HEK293 (cell line): ENCODE data around the gene HOXB8.

Experiments used
- CTCF ChIA-PET: fragments of 350-600 bp; formaldehyde crosslinking; extraction: SDS; loops from one replicate; lab custom pipeline; 2021; ENCODE audit warnings: antibody characterized with exemption; lab: Yijun Ruan, JAX
- POLR2A ChIA-PET: fragments of 300-600 bp; formaldehyde crosslinking; extraction: SDS; loops from one replicate; lab custom pipeline; 2020; ENCODE audit warnings: antibody characterized with exemption, inconsistent platforms; lab: Yijun Ruan, JAX
- H3K27ac ChIP-seq: fragments of 200-500 bp; sonication (Bioruptor generic); 2 replicates; pipeline ENCODE4 v1.5.1; 2014; ENCODE audit warnings: low read depth, low read length, control low read depth, inconsistent platforms; ENCODE audit errors: extremely low read depth
- H3K36me3 ChIP-seq, 2 experiments: fragments of 200-500 bp in 1 of 2; sonication (Bioruptor generic) in 1 of 2; 1 replicate in 1 of 2; 2 replicates in 1 of 2; pipeline ENCODE4 v1.5.1; 2014 to 2017; ENCODE audit warnings: inconsistent platforms in 2 of 2, low read length in 2 of 2; ENCODE audit not compliant: control insufficient read depth in 2 of 2, insufficient read depth in 1 of 2
- H3K4me1 ChIP-seq: fragments of 200-500 bp; sonication (Bioruptor generic); 2 replicates; pipeline ENCODE4 v1.5.1; 2014; ENCODE audit warnings: mild to moderate bottlenecking, low read length, inconsistent platforms; ENCODE audit not compliant: control insufficient read depth, insufficient read depth
- H3K4me3 ChIP-seq: 2 replicates; pipeline ENCODE4 v1.5.1; 2011; ENCODE audit warnings: low read depth, mild to moderate bottlenecking, control low read depth, low read length, moderate library complexity
- H3K9me3 ChIP-seq: fragments of 200-500 bp; sonication (Bioruptor generic); 2 replicates; pipeline ENCODE4 v1.5.1; 2014; ENCODE audit warnings: low read depth, low read length, inconsistent platforms; ENCODE audit not compliant: control insufficient read depth, insufficient read depth
- GLI2 ChIP-seq: fragments of 450-650 bp; formaldehyde crosslinking; IDR thresholded peaks from 2 replicates; pipeline ENCODE4; 2017; ENCODE audit warnings: missing biosample characterization, missing genetic modification characterization, low read depth, borderline replicate concordance
- GLIS1 ChIP-seq: fragments of 450-650 bp; formaldehyde crosslinking; IDR thresholded peaks from 2 replicates; pipeline ENCODE4 v1.5.1; 2016; ENCODE audit warnings: missing biosample characterization, missing genetic modification characterization
- HOXD13 ChIP-seq: sonication (generic); formaldehyde crosslinking; IDR thresholded peaks from 2 replicates; pipeline ENCODE4 v1.8.0; 2022; ENCODE audit warnings: missing genetic modification reagents, borderline replicate concordance
- INSM2 ChIP-seq: fragments of 450-650 bp; formaldehyde crosslinking; IDR thresholded peaks from 2 replicates; pipeline ENCODE4 v1.5.1; 2016; ENCODE audit warnings: missing biosample characterization, missing genetic modification characterization
- MEIS1 ChIP-seq: sonication (generic); formaldehyde crosslinking; IDR thresholded peaks from 2 replicates; pipeline ENCODE4 v1.8.1; 2022; ENCODE audit warnings: missing genetic modification reagents, mild to moderate bottlenecking, borderline replicate concordance
- MYNN ChIP-seq: fragments of 450-650 bp; formaldehyde crosslinking; IDR thresholded peaks from 2 replicates; pipeline ENCODE4 v1.5.1; 2016; ENCODE audit warnings: missing biosample characterization, missing genetic modification characterization, borderline replicate concordance
- SP2 ChIP-seq: fragments of 450-650 bp; formaldehyde crosslinking; IDR thresholded peaks from 2 replicates; pipeline ENCODE4 v1.5.1; 2016; ENCODE audit warnings: missing biosample characterization, missing genetic modification characterization
- SP7 ChIP-seq: fragments of 450-650 bp; formaldehyde crosslinking; IDR thresholded peaks from 2 replicates; pipeline ENCODE4 v1.5.1; 2016; ENCODE audit warnings: missing biosample characterization, missing genetic modification characterization
- WT1 ChIP-seq: fragments of 450-650 bp; formaldehyde crosslinking; IDR thresholded peaks from 2 replicates; pipeline ENCODE4 v1.5.1; 2016; ENCODE audit warnings: missing biosample characterization, missing genetic modification characterization
- ZBTB17 ChIP-seq: fragments of 450-650 bp; formaldehyde crosslinking; IDR thresholded peaks from 2 replicates; pipeline ENCODE4 v1.5.1; 2016; ENCODE audit warnings: missing biosample characterization, missing genetic modification characterization
- ZNF121 ChIP-seq: fragments of 450-650 bp; formaldehyde crosslinking; IDR thresholded peaks from 2 replicates; pipeline ENCODE4 v1.5.1; 2016; ENCODE audit warnings: missing biosample characterization, missing genetic modification characterization
- ZNF202 ChIP-seq: fragments of 450-650 bp; formaldehyde crosslinking; IDR thresholded peaks from 2 replicates; pipeline ENCODE4 v1.5.1; 2016; ENCODE audit warnings: missing biosample characterization, missing genetic modification characterization, borderline replicate concordance
- ZNF24 ChIP-seq: fragments of 450-650 bp; formaldehyde crosslinking; IDR thresholded peaks from 2 replicates; pipeline ENCODE4 v1.5.1; 2016; ENCODE audit warnings: missing biosample characterization, missing genetic modification characterization
- ZNF354C ChIP-seq: fragments of 450-650 bp; formaldehyde crosslinking; IDR thresholded peaks from 2 replicates; pipeline ENCODE4 v1.5.1; 2016; ENCODE audit warnings: missing biosample characterization, missing genetic modification characterization, low read depth, borderline replicate concordance
- ZNF501 ChIP-seq: fragments of 450-650 bp; formaldehyde crosslinking; IDR thresholded peaks from 2 replicates; pipeline ENCODE4 v1.5.1; 2016; ENCODE audit warnings: missing biosample characterization, missing genetic modification characterization
- ZNF548 ChIP-seq: fragments of 450-650 bp; formaldehyde crosslinking; IDR thresholded peaks from 2 replicates; pipeline ENCODE4 v1.5.1; 2016; ENCODE audit warnings: missing biosample characterization, missing genetic modification characterization
- ZNF610 ChIP-seq: fragments of 450-650 bp; formaldehyde crosslinking; IDR thresholded peaks from 2 replicates; pipeline ENCODE4 v1.5.1; 2016; ENCODE audit warnings: missing biosample characterization, missing genetic modification characterization, borderline replicate concordance
- ZNF645 ChIP-seq: fragments of 450-650 bp; formaldehyde crosslinking; IDR thresholded peaks from 2 replicates; pipeline ENCODE4; 2016; ENCODE audit warnings: missing biosample characterization, missing genetic modification characterization
- ZNF768 ChIP-seq: fragments of 450-650 bp; formaldehyde crosslinking; IDR thresholded peaks from 2 replicates; pipeline ENCODE4 v1.5.1; 2018; ENCODE audit warnings: missing biosample characterization, mild to moderate bottlenecking, missing genetic modification characterization
- ZNF791 ChIP-seq: fragments of 450-650 bp; formaldehyde crosslinking; IDR thresholded peaks from 2 replicates; pipeline ENCODE4 v1.5.1; 2016; ENCODE audit warnings: missing biosample characterization, missing genetic modification characterization
- ZSCAN30 ChIP-seq: fragments of 450-650 bp; IDR thresholded peaks from 2 replicates; pipeline ENCODE4 v1.5.1; 2018; ENCODE audit warnings: missing biosample characterization, mild to moderate bottlenecking, missing genetic modification characterization, moderate library complexity
- ZSCAN4 ChIP-seq: fragments of 450-650 bp; formaldehyde crosslinking; IDR thresholded peaks from 2 replicates; pipeline ENCODE4 v1.5.1; 2017; ENCODE audit warnings: missing biosample characterization, missing genetic modification characterization
- TF ChIP-seq, protein P1 (sequence below): fragments of 450-650 bp; formaldehyde crosslinking; IDR thresholded peaks from 2 replicates; pipeline ENCODE4 v1.5.1; 2016; ENCODE audit warnings: missing biosample characterization, missing genetic modification characterization
- TF ChIP-seq, protein P2 (sequence below): fragments of 450-650 bp; formaldehyde crosslinking; IDR thresholded peaks from 2 replicates; pipeline ENCODE4 v1.5.1; 2016; ENCODE audit warnings: missing biosample characterization, missing genetic modification characterization
- TF ChIP-seq, protein P3 (sequence below): fragments of 450-650 bp; formaldehyde crosslinking; IDR thresholded peaks from 2 replicates; pipeline ENCODE4 v1.5.1; 2016; ENCODE audit warnings: missing biosample characterization, missing genetic modification characterization, low read depth

HOXB8 gene

DNA sequence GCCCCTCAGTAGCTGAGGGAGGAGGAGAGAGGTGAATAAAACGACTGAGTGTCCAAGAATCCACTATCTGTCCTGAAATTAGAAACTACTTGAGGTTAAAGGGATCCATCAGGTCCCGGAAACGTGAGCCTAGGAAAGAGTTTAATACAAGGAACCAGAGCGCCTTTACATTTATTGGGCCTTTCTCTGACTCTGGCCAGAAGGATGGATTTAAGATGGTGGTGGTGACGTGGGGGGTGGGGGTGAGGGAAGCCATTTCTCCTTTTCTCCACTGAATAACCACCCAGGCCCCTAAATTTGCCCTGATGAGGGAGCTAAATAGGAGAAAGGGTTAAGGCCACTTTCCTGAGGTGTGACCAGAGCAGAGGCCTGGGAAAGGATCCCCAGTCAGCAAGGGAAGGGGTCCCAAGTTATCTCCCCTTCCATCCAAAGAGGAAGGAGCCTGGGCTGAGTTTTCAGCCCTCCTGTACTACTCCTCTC lies 12.1 kb upstream of the HOXB8 start:
- Histone ChIP-seq H3K4me3 (peak overlapping the region; percentile 78), H3K27ac (peak overlapping the region; percentile 100)

DNA sequence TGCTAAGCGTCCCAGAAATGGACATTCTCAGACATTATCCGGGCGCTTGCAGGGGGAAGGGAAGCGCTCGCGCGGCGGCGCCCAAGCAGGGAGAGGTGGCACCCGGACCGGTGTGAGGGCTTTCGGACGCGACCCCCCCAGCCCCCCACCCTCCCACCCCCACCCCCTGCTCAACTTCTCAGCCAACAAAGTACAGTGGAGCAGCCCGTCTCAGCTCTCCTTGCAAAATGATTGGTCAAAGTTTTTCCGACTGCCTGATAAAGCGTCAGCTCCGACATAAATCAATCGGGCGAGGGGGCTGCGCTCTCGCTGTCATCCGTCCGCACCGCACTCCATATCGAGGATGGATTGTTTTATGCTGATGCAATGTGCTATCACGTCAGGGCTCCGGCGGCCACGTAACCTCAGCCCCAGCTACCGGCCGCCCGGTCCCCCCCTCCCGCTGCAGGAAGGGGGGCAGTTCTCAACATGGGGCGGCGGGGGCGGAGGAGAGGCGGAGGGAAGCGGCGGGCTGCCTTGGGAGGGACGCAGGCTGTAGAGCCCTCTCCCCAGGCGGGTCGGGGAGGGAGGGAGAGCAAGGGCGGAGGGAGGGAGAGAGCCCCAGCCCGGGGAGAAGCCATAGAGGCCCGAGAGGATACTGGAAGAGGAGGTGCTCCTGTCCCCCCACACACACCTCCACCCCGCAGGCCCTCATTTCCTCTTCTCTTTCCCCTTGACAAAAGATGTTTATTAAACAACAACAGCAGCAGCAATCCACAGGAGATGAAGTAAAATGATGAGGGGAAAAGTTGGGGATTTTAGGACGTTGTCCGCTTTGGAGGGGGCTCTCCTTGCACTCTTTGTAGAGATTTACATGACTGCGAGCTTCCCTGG lies 11.4 kb upstream of the HOXB8 start, which contains the start of gene HOXB9:
TSS of gene HOXB9 (minus strand) at position 114 of the 873 bp plus-strand sequence. CDS start at position 25, 89 bp downstream.
- ChIA-PET POLR2A (interaction anchor here (0.6 to 4.5 kb wide), 14 partner anchors 10 to 578 kb away, joined by 3 to 38 read pairs (median 5); partner anchors contain the start of genes NFE2L1 and SNX11), CTCF (interaction anchor here (0.5 to 5.0 kb wide), 11 partner anchors 10 to 412 kb away, joined by 3 to 37 read pairs (median 4); no protein-coding TSS in a partner anchor)
- TF ChIP-seq SP2 = peak; percentile 91
- no peak for TF ChIP-seq HOXD13
- no peak for TF ChIP-seq ZNF645
- TF ChIP-seq MEIS1 = peak; percentile 88
- TF ChIP-seq ZSCAN4 (tag by site-specific recombination) = no peak
- TF ChIP-seq ZSCAN30 (tag by site-specific recombination) = peak; percentile 97
- TF ChIP-seq GLI2 = no peak
- TF ChIP-seq ZNF202 (tag by site-specific recombination) = no peak
- peak; percentile 69 for TF ChIP-seq ZNF610 (tag by site-specific recombination)
- no peak for TF ChIP-seq ZNF768 (tag by site-specific recombination)
- TF ChIP-seq ZNF121 (tag by site-specific recombination) = no peak
- TF ChIP-seq ZNF24 = peak; percentile 91; the same call in 1 of the 2 replicates
- TF ChIP-seq, protein P1, sequence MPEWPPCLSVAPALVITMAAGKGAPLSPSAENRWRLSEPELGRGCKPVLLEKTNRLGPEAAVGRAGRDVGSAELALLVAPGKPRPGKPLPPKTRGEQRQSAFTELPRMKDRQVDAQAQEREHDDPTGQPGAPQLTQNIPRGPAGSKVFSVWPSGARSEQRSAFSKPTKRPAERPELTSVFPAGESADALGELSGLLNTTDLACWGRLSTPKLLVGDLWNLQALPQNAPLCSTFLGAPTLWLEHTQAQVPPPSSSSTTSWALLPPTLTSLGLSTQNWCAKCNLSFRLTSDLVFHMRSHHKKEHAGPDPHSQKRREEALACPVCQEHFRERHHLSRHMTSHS = 0 out of 2 replicates have a peak, but pooled peaks have one; percentile 58
- TF ChIP-seq GLIS1 (tag by site-specific recombination) = peak; percentile 95
- TF ChIP-seq WT1 = peak; percentile 93
- peak; percentile 70; the same call in 1 of the 2 replicates for TF ChIP-seq INSM2 (tag by site-specific recombination)
- TF ChIP-seq ZNF354C (tag by site-specific recombination) = no peak
- no peak for TF ChIP-seq ZNF548 (tag by site-specific recombination)
- no peak for TF ChIP-seq ZNF791 (tag by site-specific recombination)
- TF ChIP-seq SP7 (tag by site-specific recombination) = peak; percentile 97
- TF ChIP-seq, protein P2, sequence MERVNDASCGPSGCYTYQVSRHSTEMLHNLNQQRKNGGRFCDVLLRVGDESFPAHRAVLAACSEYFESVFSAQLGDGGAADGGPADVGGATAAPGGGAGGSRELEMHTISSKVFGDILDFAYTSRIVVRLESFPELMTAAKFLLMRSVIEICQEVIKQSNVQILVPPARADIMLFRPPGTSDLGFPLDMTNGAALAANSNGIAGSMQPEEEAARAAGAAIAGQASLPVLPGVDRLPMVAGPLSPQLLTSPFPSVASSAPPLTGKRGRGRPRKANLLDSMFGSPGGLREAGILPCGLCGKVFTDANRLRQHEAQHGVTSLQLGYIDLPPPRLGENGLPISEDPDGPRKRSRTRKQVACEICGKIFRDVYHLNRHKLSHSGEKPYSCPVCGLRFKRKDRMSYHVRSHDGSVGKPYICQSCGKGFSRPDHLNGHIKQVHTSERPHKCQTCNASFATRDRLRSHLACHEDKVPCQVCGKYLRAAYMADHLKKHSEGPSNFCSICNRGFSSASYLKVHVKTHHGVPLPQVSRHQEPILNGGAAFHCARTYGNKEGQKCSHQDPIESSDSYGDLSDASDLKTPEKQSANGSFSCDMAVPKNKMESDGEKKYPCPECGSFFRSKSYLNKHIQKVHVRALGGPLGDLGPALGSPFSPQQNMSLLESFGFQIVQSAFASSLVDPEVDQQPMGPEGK (tag by site-specific recombination) = peak; percentile 100

More for the DNA sequence above, 12.1 kb upstream of the HOXB8 start:
- H3K9me3 ChIP-seq = no peaks in the 10 kb centered on the region
- peaks cover 0 to 33% of the 10 kb centered on the region in 2 experiments; a peak in 1 of 3 replicates for H3K36me3 ChIP-seq
- CTCF ChIA-PET = interaction anchor here (0.5 to 5.0 kb wide), 4 partner anchors 9 to 413 kb away, joined by 4 to 37 read pairs (median 4); no protein-coding TSS in a partner anchor
- peaks cover 12% of the 10 kb centered on the region for H3K4me1 ChIP-seq
- TF ChIP-seq, protein P3, sequence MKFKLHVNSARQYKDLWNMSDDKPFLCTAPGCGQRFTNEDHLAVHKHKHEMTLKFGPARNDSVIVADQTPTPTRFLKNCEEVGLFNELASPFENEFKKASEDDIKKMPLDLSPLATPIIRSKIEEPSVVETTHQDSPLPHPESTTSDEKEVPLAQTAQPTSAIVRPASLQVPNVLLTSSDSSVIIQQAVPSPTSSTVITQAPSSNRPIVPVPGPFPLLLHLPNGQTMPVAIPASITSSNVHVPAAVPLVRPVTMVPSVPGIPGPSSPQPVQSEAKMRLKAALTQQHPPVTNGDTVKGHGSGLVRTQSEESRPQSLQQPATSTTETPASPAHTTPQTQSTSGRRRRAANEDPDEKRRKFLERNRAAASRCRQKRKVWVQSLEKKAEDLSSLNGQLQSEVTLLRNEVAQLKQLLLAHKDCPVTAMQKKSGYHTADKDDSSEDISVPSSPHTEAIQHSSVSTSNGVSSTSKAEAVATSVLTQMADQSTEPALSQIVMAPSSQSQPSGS (tag by site-specific recombination) = no peak
- TF ChIP-seq MYNN (tag by site-specific recombination) (no peak), ZBTB17 (tag by site-specific recombination) (peak; percentile 64), ZNF501 (tag by site-specific recombination) (no peak)
- POLR2A ChIA-PET = interaction anchor here (0.6 to 4.5 kb wide), 5 partner anchors 9 to 369 kb away, joined by 3 to 38 read pairs (median 6); no protein-coding TSS in a partner anchor

More for the DNA sequence above, 11.4 kb upstream of the HOXB8 start, which contains the start of gene HOXB9:
- peak within 1 kb of the TSS; percentile 100 for H3K27ac ChIP-seq
- H3K36me3 ChIP-seq = peaks cover 0 to 37% of the 10 kb centered on the region in 2 experiments; a peak in 1 of 3 replicates
- peak within 1 kb of the TSS; percentile 78 for H3K4me3 ChIP-seq
- no peaks in the 10 kb centered on the region for H3K9me3 ChIP-seq
- peaks cover 13% of the 10 kb centered on the region for H3K4me1 ChIP-seq
